CD4-positive, alpha-beta T cell treated with Interferon gamma for 1 hour (primary cell): ENCODE data around the gene SEL1L3.

Experiments used
- DNase-seq: peaks from one replicate; pipeline ENCODE4 v3.0.0-alpha.2; 2020

The SEL1L3 gene

GRCh38 chr4:25815586-25815985 is 47.2 kb downstream of the SEL1L3 start:
- DNase-seq, result no peak

- DNase-seq, result peak; percentile 10
These were observed 48.3 kb downstream of the SEL1L3 start for GRCh38 chr4:25814301-25815136.

- no peak for DNase-seq
These were observed 49.2 kb downstream of the SEL1L3 start for GRCh38 chr4:25813448-25814106.

- no peak for DNase-seq
These were observed 50.9 kb downstream of the SEL1L3 start for GRCh38 chr4:25811841-25812240.

DNA sequence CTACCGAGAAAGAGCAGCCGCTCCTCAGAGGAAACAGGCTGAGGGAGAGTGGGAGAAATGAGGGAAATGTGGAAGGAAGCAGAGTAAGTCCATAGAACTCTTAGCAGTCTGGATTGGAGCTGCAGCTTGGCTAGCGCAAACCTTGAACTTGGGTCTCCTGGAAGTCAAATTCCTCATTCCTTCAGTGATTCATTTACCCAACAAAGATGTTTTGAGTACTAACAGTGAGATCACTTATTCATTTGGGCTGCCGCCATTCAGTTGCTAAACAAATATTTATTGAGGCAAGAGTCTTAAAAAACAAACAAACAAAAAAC is 51.5 kb downstream of the SEL1L3 start:
- DNase-seq, result no peak

GRCh38 chr4:25810461-25811373 is 52.1 kb downstream of the SEL1L3 start:
- DNase-seq, result no peak

GRCh38 chr4:25809996-25810395 is 52.8 kb downstream of the SEL1L3 start:
- DNase-seq, result no peak

DNA sequence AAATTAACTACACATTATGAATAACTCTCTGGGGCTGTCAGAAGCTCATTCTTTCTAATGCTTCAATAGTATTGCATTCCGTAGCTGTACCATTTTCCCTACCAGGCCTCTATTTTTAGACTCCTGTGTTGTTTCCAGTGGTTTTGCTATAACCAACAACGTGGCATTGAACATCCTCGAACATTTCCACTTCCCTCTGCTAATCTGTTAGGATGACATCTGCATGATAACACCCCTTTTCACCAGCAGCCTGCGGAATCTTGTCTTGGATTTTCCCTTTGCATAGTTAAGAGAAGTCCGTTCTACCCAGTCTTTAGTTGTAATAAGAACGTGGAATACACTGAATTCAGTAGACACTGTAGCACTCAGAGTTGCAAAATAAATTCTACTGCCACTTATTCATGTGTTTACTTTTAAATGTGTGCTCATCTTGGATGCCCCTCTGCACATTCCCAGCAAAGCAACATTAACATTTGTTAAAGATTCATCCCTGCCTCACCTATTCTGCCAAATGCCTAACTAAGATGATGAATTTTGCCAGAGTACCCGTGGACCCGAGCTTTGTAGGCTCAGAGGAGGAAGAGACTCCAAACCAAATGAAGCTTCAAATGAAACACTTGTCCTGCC is 55.6 kb downstream of the SEL1L3 start:
- no peak for DNase-seq

DNA sequence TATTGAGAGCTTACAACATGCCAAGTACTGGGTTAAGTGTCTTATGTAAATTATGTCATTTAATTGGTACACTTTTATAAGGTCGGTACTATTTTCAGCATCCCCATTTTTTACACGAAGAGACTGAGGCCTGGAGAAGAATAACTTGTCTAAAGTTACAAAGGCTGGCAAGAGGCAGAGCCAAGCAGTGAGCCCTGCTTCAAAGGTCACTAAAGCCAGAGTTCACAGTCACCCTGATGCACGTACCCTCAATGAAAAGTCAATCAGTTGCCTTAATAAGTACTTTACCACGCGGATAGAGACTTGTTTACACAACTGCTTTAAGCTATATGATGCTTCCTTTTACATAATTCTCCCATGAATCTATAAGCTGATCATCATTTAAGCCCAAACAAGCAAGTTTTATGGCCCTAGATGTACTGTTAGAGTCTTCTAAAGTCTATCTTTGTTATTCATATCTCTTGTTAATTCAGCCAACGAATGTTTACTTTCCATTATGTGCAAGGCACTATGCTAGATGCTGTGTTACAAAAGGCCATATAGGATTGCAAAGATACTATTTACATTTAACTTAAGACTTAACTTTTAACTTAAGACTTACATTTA is 57.4 kb downstream of the SEL1L3 start:
- DNase-seq, result no peak

DNA sequence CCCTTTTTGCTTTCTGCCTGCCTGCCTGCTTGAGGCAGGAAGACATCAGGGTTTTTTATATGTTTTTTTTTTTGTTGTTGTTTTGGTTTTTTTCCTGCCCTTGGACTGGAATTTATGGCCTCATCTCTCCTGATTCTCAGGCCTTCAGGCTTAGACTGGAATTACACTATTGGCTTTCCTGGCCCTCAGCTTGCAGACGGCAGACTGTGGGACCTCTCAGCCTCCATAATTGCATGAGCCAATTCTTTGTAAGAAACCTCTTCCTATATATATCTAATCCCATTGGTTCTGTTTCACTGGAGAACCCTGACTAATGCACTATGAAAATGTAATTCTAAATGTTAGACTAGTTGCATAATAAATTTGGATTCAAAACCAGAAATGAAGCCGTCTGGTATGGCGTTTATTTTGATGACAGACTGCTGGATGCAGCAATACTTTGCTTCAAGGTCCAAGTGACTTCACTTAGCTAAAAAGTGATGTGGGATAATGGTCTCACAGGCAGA is 59.0 kb downstream of the SEL1L3 start:
- no peak for DNase-seq

DNA sequence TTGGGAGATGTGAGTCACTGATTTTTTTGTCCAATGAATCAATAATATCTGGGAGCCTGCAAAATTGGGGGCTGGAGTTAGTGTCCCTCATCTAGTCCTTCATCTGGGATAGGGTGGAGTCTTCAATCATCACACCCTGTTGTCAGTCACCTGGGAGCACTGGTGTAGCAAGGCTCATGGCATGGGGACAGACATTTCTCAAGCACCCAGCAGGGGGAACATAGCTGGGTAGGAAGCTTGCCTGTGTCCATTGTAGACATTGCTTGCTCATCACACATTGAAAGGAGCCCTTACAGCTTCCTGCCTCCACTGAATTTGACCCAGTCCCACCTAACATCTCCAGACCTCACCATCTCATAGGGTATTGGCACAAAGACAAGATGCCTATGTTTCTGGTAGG is 61.2 kb downstream of the SEL1L3 start:
- no peak for DNase-seq

- no peak for DNase-seq
These were observed 62.5 kb downstream of the SEL1L3 start for GRCh38 chr4:25800245-25800644.

DNA sequence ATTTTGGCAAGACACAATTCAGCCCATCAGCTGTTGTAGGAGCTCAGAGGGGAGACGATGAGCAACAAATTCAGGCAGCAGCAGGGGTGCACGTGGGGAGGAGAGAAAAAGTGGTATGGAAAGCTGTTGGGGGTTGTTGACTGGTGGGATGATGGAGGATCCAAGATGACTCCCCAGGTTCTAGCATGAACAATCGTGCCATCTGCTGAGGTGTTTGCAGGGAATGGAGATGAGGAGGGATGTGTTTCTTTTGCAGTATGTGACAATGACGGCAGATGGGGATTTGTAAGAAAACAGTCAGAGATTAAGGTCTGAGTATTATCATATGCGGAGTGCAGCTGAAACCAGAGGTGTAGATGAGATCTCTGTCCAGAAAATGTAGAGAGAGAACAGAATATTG is 63.3 kb downstream of the SEL1L3 start:
- no peak for DNase-seq

DNA sequence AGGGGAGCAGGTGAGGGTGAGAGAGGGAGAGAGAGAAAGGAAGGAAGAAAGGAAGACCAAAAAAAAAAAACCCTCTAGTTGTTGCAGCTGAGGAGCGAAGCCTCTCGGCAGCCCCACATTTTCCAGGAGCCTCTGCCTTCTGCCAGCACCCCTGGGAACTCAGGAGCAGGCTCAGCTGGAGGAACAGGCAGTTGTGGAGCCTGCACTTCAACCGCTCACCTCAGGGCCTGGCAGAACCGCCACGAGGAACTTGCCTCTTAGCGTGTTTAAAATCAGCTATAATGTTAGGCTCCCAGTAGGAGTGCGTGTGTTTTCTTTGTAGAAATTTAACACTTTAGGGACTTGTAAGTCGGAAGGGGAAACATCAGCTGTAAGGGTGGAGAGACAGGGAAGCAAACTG is 65.7 kb downstream of the SEL1L3 start:
- DNase-seq, result no peak

DNA sequence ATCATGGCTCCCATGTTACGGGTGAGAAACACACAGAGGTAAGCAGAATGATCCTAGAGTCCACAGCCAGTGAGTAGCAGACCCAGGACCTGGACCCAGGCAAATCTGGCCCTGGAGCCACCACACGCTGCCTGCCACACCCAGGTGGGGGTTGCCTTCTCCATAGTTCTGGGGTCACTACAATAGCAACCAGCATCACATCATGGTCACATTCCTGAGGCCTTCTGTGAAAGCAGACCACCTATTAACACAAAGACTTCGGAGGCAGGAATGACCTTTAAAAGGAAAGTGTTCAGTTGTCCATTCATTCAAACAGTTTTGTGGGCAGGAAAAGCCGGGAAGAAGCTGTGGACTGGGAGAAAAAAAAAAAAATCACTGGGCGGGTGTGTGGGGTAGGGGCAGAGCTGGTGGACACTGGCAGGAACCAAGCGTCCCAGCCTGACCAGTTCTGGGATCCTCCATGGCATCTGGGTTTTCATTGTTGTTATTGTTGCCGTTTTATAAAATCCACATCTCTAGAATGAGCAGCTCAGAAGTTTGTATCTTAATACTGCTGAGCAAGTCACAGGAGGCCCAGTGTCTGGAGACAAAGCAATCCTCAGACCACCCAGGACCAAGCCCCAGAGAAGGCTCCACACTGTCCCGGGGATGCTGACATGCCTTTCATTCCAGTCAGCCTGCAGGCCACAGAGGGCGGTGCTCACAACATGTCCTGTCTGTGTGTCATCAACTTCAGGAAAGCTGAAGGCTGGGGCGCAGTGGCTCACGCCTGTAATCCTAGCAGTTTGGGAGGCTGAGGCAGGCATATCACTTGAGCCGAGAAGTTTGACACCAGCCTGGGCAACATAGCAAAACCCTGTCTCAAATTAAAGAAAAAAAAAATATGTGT is 67.0 kb downstream of the SEL1L3 start:
- no peak for DNase-seq

DNA sequence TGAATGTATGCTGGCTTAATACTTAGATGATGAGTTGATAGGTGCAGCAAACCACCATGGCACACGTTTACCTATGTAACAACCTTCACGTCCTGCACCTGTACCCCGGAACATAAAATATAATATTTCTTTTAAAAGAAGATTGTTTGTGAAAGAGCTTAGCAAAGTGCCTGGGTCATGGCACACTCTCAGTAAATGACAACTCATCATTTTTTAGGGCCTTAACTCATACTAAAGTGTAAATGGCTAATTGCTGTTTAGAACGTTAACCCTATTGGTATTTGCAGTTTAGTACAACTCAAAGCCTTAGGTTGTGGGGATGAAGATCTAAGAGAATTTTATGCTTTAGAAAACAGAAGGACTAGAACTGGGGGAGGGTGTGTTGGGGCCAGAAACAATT is 67.7 kb downstream of the SEL1L3 start:
- no peak for DNase-seq

GRCh38 chr4:25792876-25793275 is 69.9 kb downstream of the SEL1L3 start:
- no peak for DNase-seq

DNA sequence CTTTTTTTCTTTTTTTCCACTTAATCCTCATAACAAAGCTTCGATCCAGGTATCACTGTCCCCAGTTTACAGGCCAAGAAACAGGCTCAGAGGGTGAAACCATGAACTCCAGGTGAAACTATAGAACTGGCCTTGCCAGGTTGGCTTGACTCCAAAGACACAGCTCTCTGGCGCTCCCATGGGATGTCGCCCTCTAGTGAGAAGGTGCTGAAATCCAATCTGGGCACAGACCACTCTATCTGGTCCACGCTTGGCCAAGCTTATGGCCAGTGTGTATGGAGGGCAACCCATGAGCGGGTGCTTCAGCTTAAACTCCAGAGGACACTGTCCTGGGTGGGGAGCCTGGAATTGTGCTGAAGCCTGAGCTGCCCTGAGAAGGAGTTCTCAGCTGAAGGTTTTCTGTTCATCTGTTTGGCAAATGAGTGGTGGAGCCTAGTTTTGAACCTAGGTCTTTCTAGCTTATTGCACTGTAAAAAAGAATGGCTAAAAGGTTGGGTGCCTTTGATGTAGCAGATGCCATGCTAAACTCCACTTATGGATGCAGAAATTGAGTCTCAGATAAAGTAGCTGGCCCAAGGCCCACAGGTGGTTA is 70.5 kb downstream of the SEL1L3 start:
- DNase-seq, result no peak

- no peak for DNase-seq
These were observed 72.8 kb downstream of the SEL1L3 start for GRCh38 chr4:25790024-25790423.

- no peak for DNase-seq
These were observed 74.0 kb downstream of the SEL1L3 start for GRCh38 chr4:25788703-25789238.
